Measurements from ENCODE around the gene GCN1. TPM values are rescaled to one million over a fixed set of nuclear protein-coding genes. Genes with fewer than 3 reads are reported as not detected.
"Not testable (repeated sequence)": the region's sequence is repeated elsewhere in the genome, so short reads cannot be mapped to it uniquely, and the experiment has no call there.

Gene GCN1
- total RNA-seq, 1 experiment from 2014 or later, result 181 TPM

- TF ChIP-seq E2F4 (CRISPR knock-in tag; IDR thresholded peaks at IDR 0.05; ENCODE audit: borderline replicate concordance, low read depth) (no peak), NR2C2 (CRISPR knock-in tag; IDR thresholded peaks at IDR 0.05) (no peak), ZMAT4 (CRISPR knock-in tag; IDR thresholded peaks at IDR 0.05) (no peak), CDX4 (CRISPR knock-in tag; IDR thresholded peaks at IDR 0.05; ENCODE audit: borderline replicate concordance) (no peak), RELA (CRISPR knock-in tag; IDR thresholded peaks at IDR 0.05; ENCODE audit: borderline replicate concordance) (no peak), KAT7 (CRISPR knock-in tag; IDR thresholded peaks at IDR 0.05; ENCODE audit: borderline replicate concordance) (no peak), USF2 (CRISPR knock-in tag; IDR thresholded peaks at IDR 0.05) (no peak), ZBTB43 (CRISPR knock-in tag; IDR thresholded peaks at IDR 0.05) (no peak)
These were observed 43.1 kb upstream of the GCN1 start (continued) for GRCh38 chr12:120237360-120238171.

- ChIA-PET CTCF (interaction anchor here (0.7 to 16.6 kb wide), 7 partner anchors 8 to 239 kb away, joined by 3 to 450 read pairs (median 24); partner anchors contain the start of genes PXN and RNU4-2), POLR2A (interaction anchor here (1.2 to 1.6 kb wide), 2 partner anchors 27 to 36 kb away, joined by 3 read pairs; partner anchors contain the start of gene RPLP0)
- H3K4me3 Mint-ChIP-seq; H3K36me3 Mint-ChIP-seq; H3K9me3 Mint-ChIP-seq; H3K27me3 Mint-ChIP-seq (ENCODE audit: low read depth); DNase-seq (ENCODE audit: low spot score); H3K27ac Mint-ChIP-seq; ATAC-seq: not testable (repeated sequence)
- peaks cover 73% of the 10 kb centered on the region for H3K4me1 Mint-ChIP-seq
These were observed 42.3 kb upstream of the GCN1 start for GRCh38 chr12:120236809-120237208.

- H3K27me3 Mint-ChIP-seq (ENCODE audit: low read depth), result no peaks in the 10 kb centered on the region
- CTCF ChIA-PET, result interaction anchor here (0.6 to 16.6 kb wide), 22 partner anchors 8 to 769 kb away, joined by 3 to 450 read pairs (median 6); partner anchors contain the start of genes PXN, RNU4-1, RNU4-2 and RPLP0
- no peak for TF ChIP-seq FOXK1 (CRISPR knock-in tag; IDR thresholded peaks at IDR 0.05)
- no peak for TF ChIP-seq MYBL2 (CRISPR knock-in tag; IDR thresholded peaks at IDR 0.05)
- no peak for TF ChIP-seq ZNF317 (CRISPR knock-in tag; IDR thresholded peaks at IDR 0.05; ENCODE audit: borderline replicate concordance, low read depth)
- TF ChIP-seq ZNF121 (CRISPR knock-in tag; IDR thresholded peaks at IDR 0.05), result peak; percentile 52; the same call in 1 of the 2 replicates
- peak; percentile 9; the same call in 1 of the 2 replicates for ATAC-seq
- no peaks in the 10 kb centered on the region for H3K36me3 Mint-ChIP-seq
- DNase-seq (ENCODE audit: low spot score), result peak; percentile 29
- no peak overlapping the region for H3K4me3 Mint-ChIP-seq
- POLR2A ChIA-PET, result interaction anchor here (1.1 to 2.0 kb wide), 5 partner anchors 14 to 55 kb away, joined by 3 to 10 read pairs (median 4); partner anchors contain the start of gene RNU4-2
- no peaks in the 10 kb centered on the region for H3K9me3 Mint-ChIP-seq
- H3K4me1 Mint-ChIP-seq, result peaks cover 73% of the 10 kb centered on the region
- peak overlapping the region; percentile 88 for H3K27ac Mint-ChIP-seq
These were observed 41.1 kb upstream of the GCN1 start for GRCh38 chr12:120235369-120236323.
